Lower leg skin (tissue), 3 donors: Measurements from ENCODE around the gene DCTN5.

Source experiments
- POLR2A ChIP-seq, 2 donors: fragments of 450-650 bp; IDR thresholded peaks; one replicate each; pipeline ENCODE4 v1.6.1; 2016 to 2017; ENCODE audit warnings: antibody characterized with exemption in 2 of 2, mild to moderate bottlenecking in 1 of 2, moderate library complexity in 1 of 2
- TF ChIP-seq, protein P1 (sequence below), 3 donors: fragments of 450-650 bp; IDR thresholded peaks; one replicate each; pipeline ENCODE4 v1.5.1; 2016; ENCODE audit warnings: antibody characterized with exemption in 3 of 3, mild to moderate bottlenecking in 3 of 3, moderate library complexity in 2 of 3

- no peak for TF ChIP-seq POLR2A (IDR thresholded peaks at IDR 0.05)
- TF ChIP-seq, protein P1, sequence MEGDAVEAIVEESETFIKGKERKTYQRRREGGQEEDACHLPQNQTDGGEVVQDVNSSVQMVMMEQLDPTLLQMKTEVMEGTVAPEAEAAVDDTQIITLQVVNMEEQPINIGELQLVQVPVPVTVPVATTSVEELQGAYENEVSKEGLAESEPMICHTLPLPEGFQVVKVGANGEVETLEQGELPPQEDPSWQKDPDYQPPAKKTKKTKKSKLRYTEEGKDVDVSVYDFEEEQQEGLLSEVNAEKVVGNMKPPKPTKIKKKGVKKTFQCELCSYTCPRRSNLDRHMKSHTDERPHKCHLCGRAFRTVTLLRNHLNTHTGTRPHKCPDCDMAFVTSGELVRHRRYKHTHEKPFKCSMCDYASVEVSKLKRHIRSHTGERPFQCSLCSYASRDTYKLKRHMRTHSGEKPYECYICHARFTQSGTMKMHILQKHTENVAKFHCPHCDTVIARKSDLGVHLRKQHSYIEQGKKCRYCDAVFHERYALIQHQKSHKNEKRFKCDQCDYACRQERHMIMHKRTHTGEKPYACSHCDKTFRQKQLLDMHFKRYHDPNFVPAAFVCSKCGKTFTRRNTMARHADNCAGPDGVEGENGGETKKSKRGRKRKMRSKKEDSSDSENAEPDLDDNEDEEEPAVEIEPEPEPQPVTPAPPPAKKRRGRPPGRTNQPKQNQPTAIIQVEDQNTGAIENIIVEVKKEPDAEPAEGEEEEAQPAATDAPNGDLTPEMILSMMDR (IDR thresholded peaks at IDR 0.05), result no peak
Observed at GRCh38 chr16:23710008-23710407, 68.7 kb downstream of the DCTN5 start.
